Superior temporal gyrus (tissue), 1 donor: ENCODE results near the gene MBD3.
A peak's percentile ranks its signal among the peaks of the same experiment; 100 is the strongest.

Experiments
- DNase-seq: peaks from one replicate; pipeline ENCODE4 v3.0.0-alpha.2; 2016; ENCODE audit errors: extremely low spot score

Gene MBD3

GRCh38 chr19:1619703-1620102, 27.0 kb upstream of the MBD3 start:
- no peak for DNase-seq

GRCh38 chr19:1619094-1619439, 26.4 kb upstream of the MBD3 start:
- no peak for DNase-seq

- no peak for DNase-seq
Measured at GRCh38 chr19:1618157-1619093, 25.8 kb upstream of the MBD3 start.

- DNase-seq: no peak
Measured at GRCh38 chr19:1616875-1617274, 24.2 kb upstream of the MBD3 start.

GRCh38 chr19:1616396-1616795, 23.7 kb upstream of the MBD3 start:
- no peak for DNase-seq

GRCh38 chr19:1615156-1615765, 22.6 kb upstream of the MBD3 start:
- no peak for DNase-seq

- no peak for DNase-seq
Measured at GRCh38 chr19:1613808-1614570, 21.3 kb upstream of the MBD3 start.

GRCh38 chr19:1613146-1613545, 20.5 kb upstream of the MBD3 start:
- no peak for DNase-seq

GRCh38 chr19:1612114-1613086, 19.7 kb upstream of the MBD3 start:
- no peak for DNase-seq

- no peak for DNase-seq
Measured at GRCh38 chr19:1611353-1611752, 18.7 kb upstream of the MBD3 start.

GRCh38 chr19:1610579-1610978, 17.9 kb upstream of the MBD3 start:
- DNase-seq: no peak

- no peak for DNase-seq
Measured at GRCh38 chr19:1609680-1610474, 17.2 kb upstream of the MBD3 start.

- DNase-seq: no peak
Measured at GRCh38 chr19:1609103-1609396, 16.4 kb upstream of the MBD3 start.

GRCh38 chr19:1608359-1609102, 15.9 kb upstream of the MBD3 start:
- DNase-seq: no peak

GRCh38 chr19:1606138-1606651, 13.5 kb upstream of the MBD3 start:
- no peak for DNase-seq

GRCh38 chr19:1605236-1606137, 12.8 kb upstream of the MBD3 start, which contains the start of gene UQCR11:
UQCR11 (minus strand) TSS chr19:1605462; CDS start chr19:1605409, 53 bp downstream.
- DNase-seq: peak; percentile 97

- no peak for DNase-seq
Measured at GRCh38 chr19:1602091-1602707, 9.5 kb upstream of the MBD3 start.

- DNase-seq: no peak
Measured at GRCh38 chr19:1601613-1602064, 9.0 kb upstream of the MBD3 start.
